GM21515 (cell line): ENCODE measurements around the gene LMCD1.
A peak's percentile ranks its signal among the peaks of the same experiment; 100 is the strongest.

Experiments
- ATAC-seq: cut with Tn5 transposase; IDR thresholded peaks from one replicate; pipeline ENCODE4 v1.9.1; 2021; ENCODE audit not compliant: unreplicated experiment

Gene LMCD1

DNA sequence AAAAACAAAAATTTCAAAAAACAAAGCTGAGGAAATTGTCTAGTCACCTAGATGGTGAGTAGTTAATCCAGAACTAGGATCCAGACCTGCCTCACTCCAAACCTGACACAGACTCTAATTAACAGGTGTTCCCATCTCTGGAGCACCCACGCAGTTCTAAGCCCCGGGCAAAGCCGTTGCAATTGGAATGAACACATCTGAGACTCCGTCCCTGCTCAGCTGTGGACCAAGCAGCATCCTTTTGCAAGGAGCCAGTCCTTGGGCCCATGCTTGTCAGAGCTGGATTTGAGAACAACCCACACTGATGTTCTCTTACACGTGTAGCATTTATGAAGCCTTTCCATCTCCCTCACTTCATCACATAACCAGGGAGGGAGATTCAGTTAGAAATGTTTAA lies 54.8 kb downstream of the LMCD1 start:
- ATAC-seq: no peak

DNA sequence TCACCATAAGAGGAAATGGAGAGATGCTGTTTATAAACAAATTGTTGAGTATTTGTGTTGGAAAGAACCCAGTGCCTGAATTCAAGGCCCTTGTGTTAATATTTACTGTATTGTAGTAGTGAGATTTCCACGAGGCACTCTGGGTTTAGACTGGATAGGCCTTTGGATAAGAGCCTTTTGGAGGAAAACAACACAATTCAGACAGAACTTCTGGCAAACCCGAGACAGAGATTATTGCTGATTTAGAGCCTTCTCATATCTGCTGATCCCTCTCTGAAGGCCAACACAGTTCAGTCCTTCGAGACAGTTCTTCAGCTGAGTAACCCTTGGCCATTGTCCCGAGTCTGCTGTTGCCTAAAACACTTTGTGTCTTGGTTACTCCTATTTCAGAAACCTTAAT lies 55.7 kb downstream of the LMCD1 start:
- ATAC-seq: no peak

DNA sequence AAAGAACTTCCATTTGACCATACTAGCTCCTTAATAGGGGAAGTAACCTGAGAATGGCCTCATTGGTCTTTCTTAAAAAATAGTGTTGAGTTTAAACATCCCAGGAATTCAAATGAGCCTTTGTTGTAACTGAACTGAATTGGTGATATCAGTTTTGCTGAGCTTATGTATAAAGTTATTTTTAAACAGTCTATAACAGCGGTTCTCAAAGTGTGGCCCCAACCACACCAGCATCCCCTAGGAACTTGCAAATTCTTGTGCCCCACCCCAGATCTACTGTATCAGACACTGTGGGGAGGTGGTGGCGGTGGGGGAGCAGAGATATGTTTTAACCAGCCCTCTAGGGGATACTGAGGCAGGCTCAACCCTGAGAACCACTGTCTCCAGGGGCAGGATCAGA lies 57.0 kb downstream of the LMCD1 start:
- ATAC-seq: no peak

DNA sequence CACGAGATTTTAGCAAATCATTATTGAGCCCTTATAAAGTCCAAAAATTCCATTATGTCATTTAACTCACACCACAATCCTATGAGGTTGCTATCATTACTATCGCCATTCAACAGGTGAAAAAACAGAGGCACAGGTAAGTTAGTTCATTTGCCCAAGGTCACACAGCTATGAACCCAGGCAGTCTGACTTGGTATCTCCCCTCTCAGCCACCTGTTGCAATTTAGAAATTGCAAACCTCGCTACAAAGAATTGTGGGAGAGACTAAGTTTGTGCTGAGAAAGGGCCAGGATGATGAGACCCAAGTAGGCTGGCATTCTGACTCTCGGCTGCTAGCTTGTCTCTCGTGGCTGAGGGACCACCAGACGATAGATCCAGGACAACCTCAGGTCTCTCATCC lies 57.7 kb downstream of the LMCD1 start:
- no peak for ATAC-seq

DNA sequence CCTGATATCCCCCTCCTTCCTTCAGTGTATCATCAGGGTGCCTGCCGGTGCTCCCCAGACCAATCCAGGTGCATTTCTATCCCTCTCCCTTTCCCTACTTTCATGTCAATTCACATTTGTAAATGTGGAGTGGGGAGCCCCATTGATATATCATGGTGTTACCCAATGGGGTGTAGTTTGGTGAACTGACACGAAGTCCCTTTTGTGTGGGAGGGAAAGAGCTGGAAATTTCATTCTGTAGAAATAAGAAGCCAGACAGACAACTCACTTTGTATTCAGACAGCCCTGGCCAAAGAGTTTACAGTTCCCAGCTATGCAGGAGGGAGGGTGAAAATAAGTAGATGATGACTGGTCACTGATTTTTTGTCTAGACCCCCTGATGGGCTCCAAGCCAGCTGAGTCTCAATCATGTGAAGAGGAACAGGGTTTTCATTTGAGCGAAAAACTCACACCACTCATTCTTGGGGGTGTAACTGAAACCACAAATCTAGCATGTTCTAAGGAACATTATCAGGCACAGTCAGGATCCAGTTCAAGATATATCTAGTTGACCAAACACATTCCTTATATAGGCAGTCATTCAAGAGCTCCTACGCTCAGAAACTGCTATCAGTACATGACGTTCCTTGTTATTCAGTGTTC lies 58.9 kb downstream of the LMCD1 start:
- no peak for ATAC-seq

DNA sequence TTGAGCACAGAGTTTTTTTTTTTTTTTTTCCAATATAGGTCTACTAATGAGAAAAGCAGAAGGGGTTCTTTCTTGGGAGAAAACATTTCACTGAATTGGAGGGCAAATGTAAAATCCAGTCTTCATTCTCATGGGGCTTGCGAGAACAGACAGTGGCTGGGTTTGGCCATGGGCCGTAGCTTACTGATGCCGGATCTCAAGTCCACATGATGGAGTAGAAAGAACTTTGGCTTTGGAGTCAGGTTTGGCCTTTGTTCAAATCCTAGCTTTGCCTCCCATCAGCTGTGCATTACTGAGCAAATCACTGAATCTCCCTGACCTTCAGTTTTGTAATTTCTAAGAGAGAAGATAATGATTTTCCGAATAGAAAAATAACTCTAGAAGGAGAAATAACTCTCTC lies 59.7 kb downstream of the LMCD1 start:
- no peak for ATAC-seq

DNA sequence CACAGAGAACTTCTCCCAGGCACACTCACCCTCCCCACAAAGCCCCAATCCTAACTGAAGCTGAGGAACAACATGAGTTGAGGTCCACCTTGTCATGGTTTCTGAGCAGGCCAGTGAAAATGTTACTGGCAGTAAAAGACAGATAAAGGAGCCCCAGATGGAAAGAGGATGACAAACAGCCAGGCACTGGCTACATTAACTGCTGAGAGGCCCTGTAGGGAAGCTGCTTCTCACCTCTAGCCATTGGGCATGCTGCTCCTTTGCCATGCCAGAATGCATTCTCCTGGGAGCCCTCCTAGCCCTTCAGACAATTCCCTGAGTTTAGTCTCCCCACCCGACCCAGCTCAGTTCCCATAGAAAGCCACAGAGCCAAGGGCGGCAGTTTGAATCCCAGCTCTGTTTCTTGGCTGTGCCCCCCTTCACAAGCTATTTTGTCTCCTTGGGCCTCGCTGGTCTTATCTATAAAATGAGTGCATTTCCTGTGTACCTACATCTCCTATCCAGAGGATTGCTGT lies 60.5 kb downstream of the LMCD1 start:
- ATAC-seq: no peak

DNA sequence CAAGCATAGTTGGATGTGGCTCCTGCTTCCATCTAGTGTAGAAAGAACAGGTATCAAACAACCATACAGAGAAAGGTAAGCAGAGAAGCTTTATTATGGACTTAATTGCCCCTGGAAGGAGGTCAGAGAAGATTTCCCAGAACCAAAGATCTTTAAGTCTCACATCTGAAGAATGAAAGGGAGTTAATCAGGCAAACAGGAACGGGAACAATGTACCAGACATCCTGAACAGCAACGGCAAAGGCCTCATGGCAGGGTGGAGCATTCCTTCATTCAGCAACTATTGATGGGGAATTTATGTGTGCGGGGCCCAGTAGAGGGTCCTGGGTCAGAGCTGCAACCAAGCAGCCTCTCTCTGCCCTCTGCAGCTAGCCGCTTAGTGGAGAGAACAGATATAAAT lies 61.5 kb downstream of the LMCD1 start:
- ATAC-seq: no peak

DNA sequence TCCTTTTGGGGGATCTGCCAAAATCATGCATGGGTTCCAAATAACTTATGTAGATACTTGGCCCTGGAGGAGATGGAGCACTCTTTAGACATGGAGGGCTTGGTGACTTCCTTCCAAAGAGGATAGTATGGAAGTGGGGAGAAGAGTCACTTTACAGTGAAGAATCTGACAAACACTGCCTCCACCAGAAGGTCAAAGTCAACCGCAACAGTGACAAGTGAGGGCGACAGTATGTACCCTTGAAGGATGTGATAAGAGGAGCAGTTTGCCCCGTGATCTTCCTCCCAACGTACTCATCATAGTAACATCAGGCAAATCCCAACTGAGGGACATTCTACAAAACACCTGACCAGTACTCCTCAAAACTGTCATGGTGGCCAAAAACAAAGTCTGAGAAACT lies 62.0 kb downstream of the LMCD1 start:
- ATAC-seq: no peak

DNA sequence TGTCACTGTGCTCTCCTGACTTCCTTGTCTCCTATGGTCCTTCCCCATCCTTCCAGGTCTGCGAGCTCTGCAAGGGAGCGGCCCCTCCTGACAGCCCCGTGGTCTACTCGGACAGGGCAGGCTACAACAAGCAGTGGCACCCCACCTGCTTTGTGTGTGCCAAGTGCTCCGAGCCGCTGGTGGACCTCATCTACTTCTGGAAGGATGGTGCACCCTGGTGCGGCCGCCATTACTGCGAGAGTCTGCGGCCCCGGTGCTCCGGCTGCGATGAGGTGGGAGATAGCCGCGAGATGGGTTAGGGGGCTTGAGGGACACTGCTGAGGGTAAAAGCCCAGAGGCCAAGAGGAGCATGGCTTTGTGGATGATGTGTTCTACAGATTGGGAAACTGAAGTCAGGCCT lies 63.8 kb downstream of the LMCD1 start:
- no peak for ATAC-seq

DNA sequence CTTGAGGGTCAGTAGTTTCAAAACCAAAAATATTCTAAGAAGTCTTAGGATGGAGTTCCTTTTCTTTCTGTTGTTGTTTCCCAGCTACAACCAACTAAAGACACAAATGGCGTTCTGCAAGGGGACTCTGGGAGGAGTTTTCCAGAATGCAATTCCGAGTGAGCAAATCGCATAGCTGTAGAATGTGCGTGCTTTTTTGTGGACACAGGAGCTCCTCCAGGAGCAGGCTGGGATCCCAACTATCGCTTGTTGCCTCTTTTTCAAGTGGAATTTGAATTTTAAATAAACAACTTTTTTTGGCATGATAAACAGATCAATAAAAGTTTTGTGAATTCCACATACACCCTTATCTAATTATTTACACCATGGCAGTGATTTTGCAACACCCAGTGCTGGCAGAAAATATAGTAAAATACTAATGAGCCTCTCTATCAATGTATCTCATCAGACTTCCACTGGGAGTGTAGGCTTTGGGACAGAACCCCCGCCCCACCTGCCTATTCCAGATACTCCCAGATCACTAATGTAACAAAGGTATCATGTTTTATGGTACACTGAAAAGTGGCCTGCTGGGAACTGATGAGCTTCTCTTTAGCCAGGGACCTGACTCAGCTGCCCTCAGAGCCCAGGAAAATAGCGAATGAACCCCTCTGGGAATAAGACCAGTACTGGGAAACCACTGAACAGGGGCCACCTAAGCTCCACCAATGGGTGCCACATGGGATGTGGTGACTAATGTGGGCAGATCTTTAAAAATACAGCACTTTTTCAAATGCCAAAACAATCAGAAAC lies 66.4 kb downstream of the LMCD1 start:
- ATAC-seq: no peak

DNA sequence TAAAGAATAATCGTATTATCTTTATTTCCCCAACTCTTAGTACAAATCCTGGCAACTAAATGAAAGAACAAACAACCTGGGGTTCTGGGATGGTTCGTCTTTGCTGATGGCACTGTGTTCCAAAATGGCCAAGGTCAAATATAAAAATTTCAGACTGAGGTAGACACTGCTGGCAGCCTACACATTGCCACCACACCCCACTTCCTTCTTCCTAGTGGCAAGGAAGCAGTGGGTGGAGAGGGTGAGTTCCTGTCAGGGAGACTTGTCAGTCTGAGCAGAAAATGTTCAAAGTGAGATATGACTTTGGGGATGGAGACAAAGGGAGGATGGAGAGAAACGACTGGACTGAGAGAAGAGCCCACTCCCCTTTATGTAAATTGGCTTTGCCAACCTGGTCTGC lies 69.6 kb downstream of the LMCD1 start:
- no peak for ATAC-seq

DNA sequence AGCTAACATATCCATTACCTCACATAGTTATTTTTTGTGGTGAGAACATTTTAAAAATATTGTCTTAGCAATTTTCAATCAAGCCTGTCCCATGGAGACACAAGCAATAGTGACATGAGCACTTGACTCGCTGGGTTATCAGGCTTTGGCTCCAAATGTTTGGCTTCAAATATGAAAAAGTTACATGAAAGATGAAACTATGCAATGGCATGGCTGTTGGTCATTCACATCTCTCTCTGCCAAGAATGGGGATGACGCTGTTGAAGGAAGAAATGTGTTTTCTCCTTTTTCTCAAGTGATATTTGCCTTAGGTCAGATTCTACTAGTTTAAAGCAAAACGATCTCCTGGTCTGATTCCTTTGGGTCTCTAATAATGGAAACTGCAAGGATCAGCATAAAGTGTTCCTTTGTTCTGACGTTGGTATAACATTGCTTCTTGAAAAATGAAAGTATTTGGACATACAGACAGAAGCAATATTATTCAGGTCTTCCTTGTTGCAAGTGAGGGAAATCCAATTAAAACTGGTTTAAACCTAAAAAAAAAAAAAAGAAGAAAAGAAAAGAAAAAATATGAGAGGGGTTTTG lies 71.8 kb downstream of the LMCD1 start:
- no peak for ATAC-seq

DNA sequence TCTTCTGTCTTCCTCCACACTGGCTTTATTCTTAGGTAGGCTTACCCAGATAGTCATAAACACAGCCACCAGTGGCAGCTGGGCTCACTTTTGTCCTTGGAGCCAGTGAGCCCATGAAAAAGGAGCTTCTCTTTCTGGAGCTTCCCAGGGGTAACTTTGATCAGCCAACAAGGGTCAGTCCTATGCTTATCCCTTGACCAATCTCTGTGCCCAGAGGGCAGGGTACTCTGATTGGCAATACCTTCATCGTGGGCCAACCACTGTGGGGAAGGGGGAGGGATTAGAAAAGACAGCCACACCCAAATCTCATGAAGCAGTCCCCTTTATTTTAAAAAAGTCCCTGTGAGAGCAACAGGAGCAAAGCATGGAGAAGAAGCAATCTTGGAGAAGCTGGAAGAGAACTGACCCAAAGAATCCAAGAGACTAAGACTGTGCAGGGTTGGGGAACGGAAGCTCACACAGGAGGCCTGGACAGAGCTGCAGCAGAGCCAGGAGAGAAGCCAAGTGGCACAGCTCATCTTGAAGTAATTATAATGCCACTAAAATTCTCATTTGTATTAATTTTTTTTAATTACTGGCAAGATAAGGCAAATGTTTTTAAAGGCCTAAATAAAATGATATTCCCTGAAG lies 72.5 kb downstream of the LMCD1 start:
- no peak for ATAC-seq

DNA sequence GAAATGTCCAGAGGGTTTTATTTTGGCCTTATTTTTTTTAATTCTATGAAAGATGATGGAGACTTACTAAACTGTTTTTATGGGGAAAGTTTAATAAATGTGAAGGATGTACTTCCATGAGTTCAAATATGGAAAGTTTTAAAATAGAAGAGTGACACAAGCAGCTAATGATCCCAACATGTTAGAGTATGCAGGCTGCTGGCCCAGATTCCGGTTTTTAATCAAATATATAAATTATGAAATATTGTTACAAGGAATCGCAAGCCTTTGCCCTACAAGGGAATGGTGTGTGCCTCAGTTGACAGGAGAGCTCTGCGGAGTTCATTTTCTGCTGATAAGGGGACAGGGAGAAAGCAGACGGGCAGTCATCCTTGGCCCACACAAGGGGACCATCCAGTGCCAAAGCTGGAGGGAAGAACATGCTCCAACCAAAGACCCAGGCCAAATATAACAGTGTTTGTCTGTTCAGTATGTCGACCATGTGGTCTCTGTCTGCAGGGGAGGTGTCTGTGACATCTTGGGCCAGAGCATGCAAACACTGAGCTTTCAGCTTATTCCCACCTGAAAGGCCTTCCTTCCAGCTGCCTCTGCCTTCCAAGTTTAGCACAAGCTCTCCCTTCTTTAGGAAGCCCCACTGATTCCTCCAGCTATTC lies 73.2 kb downstream of the LMCD1 start:
- ATAC-seq: no peak

DNA sequence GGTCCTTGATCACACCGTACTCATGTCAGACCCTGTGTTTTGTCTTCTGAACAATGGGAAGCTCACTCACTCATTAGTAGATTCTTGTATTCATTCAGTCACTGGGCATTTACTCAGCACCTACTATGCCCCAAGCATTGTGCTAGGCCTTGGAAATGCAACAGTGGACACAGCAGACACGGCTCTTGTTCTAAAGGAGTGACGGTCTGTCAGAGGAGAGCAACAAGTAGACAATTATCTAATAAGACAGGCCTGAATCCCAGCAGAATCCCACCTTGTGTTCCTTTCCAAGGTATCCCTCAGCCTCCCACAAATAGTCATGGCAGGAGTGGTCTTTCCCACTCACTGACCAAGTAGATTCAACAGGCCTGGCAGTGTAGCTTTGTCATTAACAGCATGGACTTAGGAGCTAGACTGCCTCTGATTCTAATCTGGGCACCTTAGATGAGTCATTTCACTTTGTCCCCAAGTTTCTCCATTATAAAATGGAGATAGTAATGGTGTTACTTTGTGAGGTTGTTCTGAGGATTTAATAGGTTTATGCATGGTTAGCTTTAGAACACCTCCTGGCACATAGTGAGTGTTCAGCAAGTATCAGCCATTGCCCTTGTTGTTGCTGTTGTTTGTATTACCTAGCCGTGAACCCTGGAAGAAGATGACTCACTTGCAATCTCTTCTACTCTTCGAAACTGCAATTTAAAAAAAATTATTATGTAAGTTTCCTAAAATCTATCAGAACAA lies 73.9 kb downstream of the LMCD1 start:
- ATAC-seq: no peak

DNA sequence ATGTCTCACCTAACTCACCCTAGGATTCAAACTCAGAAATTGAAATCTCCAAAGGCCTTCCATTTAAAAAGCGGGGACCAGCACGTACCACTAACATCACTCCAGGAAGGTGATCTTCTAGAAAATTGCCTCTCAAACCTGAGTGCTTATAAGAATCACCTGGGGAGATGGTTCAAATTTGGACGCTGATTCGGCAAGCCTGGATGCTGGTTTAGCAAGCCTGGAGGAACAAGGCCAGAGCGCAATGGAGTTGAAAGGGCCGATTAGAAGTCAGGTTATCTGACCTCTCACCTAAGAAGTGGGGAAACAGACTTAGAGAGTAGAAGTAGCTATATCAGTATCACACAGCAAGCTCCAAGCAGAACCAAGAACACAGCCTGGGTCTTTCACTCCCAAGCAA lies 74.8 kb downstream of the LMCD1 start:
- no peak for ATAC-seq

DNA sequence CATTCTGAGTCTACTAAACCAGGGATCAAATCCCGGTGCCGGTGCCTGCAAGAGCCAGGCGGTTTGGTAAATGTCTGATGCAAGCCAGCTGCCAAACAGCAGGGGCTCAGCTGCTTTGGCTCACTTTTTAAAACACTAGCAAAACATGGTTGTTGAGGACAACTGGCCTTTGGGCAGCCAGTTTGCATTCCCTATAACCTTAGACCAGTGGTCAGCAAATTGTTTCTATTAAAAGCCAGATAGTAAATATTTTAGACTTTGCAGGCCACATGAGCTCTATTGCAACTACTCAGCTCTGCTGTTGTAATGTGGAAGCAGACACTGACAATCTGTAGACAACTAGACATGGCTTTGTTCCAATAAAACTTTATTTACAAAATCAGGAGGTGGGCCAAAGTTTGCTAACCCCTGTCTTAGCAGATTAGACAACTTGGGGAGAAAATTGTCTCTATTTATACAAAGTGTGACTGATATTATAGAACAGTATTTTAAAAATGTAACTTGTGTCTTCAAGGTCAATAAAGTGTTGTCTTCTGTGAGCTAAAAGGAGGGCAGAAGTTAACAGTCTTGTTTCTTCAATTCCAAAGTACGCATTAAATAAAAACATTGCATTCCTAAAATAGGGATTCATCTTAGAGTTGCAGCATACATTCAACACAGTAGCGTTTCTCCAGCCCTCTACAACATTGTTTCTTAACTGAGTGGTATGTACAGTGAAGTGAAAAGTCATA lies 75.4 kb downstream of the LMCD1 start:
- no peak for ATAC-seq

DNA sequence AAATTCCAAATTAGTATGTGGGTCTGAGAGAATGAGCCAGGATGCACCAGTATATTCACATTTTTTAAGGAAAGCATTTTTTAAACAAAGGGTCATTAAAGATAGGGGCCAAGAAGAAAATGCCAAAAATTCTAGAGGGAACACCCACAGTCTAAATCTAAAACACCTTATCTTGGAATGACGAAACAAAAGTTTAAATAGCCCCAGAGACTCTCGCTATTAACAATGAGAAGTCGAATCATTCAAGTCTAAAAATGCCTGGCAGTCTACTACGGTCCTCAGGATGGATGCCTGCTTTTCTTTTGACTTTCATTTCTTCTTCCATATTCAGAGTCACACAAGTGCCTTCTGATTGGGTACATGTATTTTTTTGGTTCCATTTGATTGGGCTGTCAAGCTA lies 76.7 kb downstream of the LMCD1 start:
- no peak for ATAC-seq

DNA sequence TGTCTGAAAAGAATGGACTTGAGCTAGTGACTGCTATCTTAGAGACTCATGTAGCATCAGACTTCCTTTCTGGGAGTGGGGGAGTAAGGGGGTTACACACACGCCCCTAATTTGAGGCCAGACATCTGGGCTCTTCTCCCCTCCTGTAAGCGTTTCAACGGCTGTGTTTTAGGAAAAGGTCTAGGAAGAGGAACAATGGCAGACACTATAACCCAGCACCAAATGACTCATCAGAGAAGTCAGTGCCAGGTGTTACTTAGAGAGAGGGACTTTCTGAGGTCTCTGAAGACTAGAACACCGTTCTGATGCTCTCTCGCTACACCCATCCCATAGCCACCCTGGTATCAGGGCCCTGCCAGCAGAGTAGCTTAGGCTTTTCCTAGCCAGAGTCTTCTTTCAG lies 77.5 kb downstream of the LMCD1 start:
- ATAC-seq: peak; percentile 92
